Thoracic aorta (tissue), 2 donors: ENCODE data around the gene WDR46. TPM values are rescaled to one million over a fixed set of nuclear protein-coding genes. Genes with fewer than 3 reads are reported as not detected.

ENCODE experiments used
- ATAC-seq: fragments of 150-250 bp; one replicate; pipeline ENCODE4 v1.8.0; 2017; ENCODE audit warnings: low read depth; ENCODE audit not compliant: insufficient number of reproducible peaks, low FRiP score
- DNase-seq: peaks from one replicate; pipeline ENCODE4 v3.0.0-alpha.2; 2020; ENCODE audit warnings: low spot score
- H3K27ac ChIP-seq, 2 donors: fragments of 200-600 bp; sonication (generic); 1 replicate in 1 of 2; 2 replicates in 1 of 2; pipeline ENCODE4 v1.5.1; 2016; ENCODE audit warnings: mild to moderate bottlenecking in 2 of 2, moderate library complexity in 2 of 2
- H3K27me3 ChIP-seq: fragments of 200-600 bp; sonication (generic); replicated peaks from 2 replicates; pipeline ENCODE4 v1.6.0; 2016; ENCODE audit warnings: mild to moderate bottlenecking; ENCODE audit not compliant: insufficient read depth
- H3K36me3 ChIP-seq: fragments of 200-600 bp; sonication (generic); one replicate; pipeline ENCODE4 v1.5.1; 2016
- H3K4me1 ChIP-seq, 2 donors: fragments of 200-600 bp; sonication (generic); 1 replicate in 1 of 2; 2 replicates in 1 of 2; pipeline versions ENCODE4 v1.5.1 to v1.6.0; 2016; ENCODE audit warnings: low read depth in 2 of 2, mild to moderate bottlenecking in 1 of 2; ENCODE audit not compliant: control insufficient read depth in 1 of 2
- H3K4me3 ChIP-seq: fragments of 200-600 bp; sonication (generic); 2 replicates; pipeline ENCODE4 v1.5.1; 2016; ENCODE audit warnings: mild to moderate bottlenecking
- H3K9me3 ChIP-seq: fragments of 200-600 bp; sonication (generic); 2 replicates; pipeline ENCODE4 v1.5.1; 2016
- total RNA-seq, 2 donors: library from RNA; depleted of rRNA; stranded (reverse); fragments of >200 nt; gene quantifications; one replicate each; pipeline versions ENCODE4 v1.1.0 to v1.2.3, GENCODE V29; 2016
- TF ChIP-seq, protein P1 (sequence below): fragments of 200-600 bp; sonication (generic); IDR thresholded peaks from one replicate; pipeline ENCODE4 v1.5.1; 2019; ENCODE audit warnings: antibody characterized with exemption

WDR46 gene
- total RNA-seq, 2 donors from 2014 or later, result 42.6 to 60.3 TPM

DNA sequence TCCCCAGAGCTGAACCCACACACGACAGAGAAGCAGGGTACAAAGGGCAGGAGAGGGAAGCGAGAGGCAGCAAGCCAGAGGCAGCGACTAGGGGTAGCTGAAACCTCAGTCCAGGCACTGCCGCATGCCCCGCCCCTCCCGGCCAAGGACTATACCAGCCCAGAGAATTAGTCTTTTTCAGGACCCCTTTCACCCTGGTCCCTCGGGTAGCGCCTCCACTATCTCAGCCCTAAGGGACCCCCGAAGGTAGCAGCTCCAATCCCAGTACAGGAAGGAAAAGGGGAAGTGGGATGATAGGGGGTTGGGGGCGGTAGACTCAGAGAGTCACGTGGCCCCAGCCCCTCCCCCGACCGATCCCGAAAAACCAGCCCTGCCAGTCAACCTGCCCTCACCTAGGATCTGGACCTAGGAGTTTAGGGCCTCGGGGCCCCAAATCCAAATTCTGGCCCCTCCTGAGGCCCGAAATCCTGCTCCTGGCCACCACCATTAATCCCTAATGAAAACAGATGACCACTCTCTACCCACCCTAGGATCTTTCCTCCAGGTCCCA is 8.4 kb upstream of the WDR46 start:
- DNase-seq, result no peak
- Histone ChIP-seq H3K4me3 (peak overlapping the region; percentile 79), H3K4me1 (peaks cover 15 to 20% of the 10 kb centered on the region in 2 donors), H3K27me3 (no peaks in the 10 kb centered on the region), H3K9me3 (no peaks in the 10 kb centered on the region), H3K27ac (peak overlapping the region; percentile 74 to 92), H3K36me3 (peaks cover 15% of the 10 kb centered on the region)
- TF ChIP-seq, protein P1, sequence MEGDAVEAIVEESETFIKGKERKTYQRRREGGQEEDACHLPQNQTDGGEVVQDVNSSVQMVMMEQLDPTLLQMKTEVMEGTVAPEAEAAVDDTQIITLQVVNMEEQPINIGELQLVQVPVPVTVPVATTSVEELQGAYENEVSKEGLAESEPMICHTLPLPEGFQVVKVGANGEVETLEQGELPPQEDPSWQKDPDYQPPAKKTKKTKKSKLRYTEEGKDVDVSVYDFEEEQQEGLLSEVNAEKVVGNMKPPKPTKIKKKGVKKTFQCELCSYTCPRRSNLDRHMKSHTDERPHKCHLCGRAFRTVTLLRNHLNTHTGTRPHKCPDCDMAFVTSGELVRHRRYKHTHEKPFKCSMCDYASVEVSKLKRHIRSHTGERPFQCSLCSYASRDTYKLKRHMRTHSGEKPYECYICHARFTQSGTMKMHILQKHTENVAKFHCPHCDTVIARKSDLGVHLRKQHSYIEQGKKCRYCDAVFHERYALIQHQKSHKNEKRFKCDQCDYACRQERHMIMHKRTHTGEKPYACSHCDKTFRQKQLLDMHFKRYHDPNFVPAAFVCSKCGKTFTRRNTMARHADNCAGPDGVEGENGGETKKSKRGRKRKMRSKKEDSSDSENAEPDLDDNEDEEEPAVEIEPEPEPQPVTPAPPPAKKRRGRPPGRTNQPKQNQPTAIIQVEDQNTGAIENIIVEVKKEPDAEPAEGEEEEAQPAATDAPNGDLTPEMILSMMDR, result no peak
- no peak for ATAC-seq

DNA sequence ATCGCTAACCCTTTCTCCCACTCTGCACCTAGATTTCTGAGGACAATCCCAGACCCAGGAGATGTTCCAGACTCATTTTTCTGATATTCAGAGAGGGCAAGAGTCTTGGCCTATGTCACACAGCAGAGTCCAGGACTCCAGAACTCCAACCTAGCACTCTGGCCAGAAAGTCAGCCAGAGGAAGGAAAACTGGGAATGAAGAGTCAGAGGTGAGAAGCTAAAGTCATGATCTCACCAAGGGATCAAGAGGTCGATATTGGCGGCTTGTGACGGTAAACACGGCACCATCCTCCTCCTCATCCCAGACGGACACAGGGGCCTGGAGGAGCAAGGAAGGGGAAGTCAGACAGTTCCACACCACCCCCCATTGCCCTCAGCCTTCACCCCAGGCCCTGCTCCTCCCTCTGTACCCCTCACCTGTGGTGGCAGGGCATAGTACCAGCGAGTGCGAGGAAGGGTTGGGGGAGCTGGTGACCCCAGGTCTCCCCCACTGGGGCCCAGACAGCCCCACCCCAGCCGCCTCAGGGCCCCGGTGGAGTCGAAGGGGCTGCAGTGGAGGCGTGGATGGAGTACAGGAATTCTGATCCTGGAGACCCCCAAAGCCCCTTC is 7.9 kb upstream of the WDR46 start:
- Histone ChIP-seq H3K4me3 (peak overlapping the region; percentile 79), H3K4me1 (peaks cover 15 to 20% of the 10 kb centered on the region in 2 donors), H3K9me3 (no peaks in the 10 kb centered on the region), H3K36me3 (peaks cover 20% of the 10 kb centered on the region), H3K27me3 (no peaks in the 10 kb centered on the region), H3K27ac (peak overlapping the region; percentile 74 to 92)
- DNase-seq, result no peak
- TF ChIP-seq, protein P1, result no peak
- ATAC-seq, result no peak

DNA sequence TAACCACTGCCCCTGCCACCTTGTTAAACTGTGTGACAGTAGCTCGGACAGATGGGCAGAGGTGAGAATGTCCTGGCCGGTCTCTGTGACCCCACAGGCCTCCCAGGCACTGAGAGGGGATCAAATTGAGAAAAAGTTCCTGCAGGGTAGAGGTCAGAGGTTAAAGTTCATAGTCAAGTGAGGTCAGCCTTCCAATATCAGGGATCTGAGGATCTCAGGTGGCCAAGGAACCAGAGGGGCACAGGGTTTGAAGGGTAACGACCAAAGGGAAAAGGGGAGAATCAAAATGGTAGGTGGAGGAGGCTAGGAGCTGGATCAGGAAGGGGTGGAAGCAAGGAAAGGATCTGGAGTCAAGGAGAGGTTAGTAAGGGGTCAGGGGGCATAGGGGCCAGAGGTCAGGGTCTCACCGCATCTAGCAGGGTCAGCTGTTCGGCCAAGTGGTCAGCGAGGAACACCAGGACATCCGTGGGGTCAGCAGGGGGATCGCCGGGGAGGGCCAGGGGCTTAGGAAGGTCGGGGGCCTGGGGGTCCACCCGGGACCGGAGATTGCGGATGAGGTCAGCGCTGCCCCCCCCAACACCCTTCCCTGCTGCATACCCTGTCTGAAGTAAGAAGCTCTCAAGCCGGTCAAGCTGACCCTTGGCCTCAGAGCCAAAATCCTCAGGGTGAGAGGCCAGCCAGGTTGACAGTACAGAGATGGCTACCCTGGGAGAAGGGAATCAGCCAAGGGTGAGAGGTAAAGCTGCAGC is 6.8 kb upstream of the WDR46 start:
- ATAC-seq (no peak), DNase-seq (no peak)
- Histone ChIP-seq H3K4me1 (peaks cover 15 to 18% of the 10 kb centered on the region in 2 donors), H3K4me3 (no peak overlapping the region), H3K9me3 (no peaks in the 10 kb centered on the region), H3K36me3 (peaks cover 26% of the 10 kb centered on the region), H3K27ac (no peak overlapping the region), H3K27me3 (no peaks in the 10 kb centered on the region)
- TF ChIP-seq, protein P1, result no peak

GRCh38 chr6:33294086-33294823 is 5.2 kb upstream of the WDR46 start:
- Histone ChIP-seq H3K36me3 (peaks cover 26% of the 10 kb centered on the region), H3K27ac (no peak overlapping the region), H3K4me3 (no peak overlapping the region), H3K9me3 (no peaks in the 10 kb centered on the region), H3K27me3 (no peaks in the 10 kb centered on the region), H3K4me1 (peaks cover 13 to 18% of the 10 kb centered on the region in 2 donors)
- TF ChIP-seq, protein P1, result no peak
- DNase-seq (no peak), ATAC-seq (no peak)
